OCI-LY7 (cell line): ENCODE results near the gene ANTKMT. TPM values are rescaled to one million over a fixed set of nuclear protein-coding genes. Genes with fewer than 3 reads are reported as not detected.

ENCODE experiments used
- BruUV-seq: library from RNA; stranded (reverse); fragments of 400-500 nt; replicated peaks from 2 replicates; lab custom pipeline; 2021; lab: Mats Ljungman, UMichigan
- CTCF ChIA-PET: fragments of 300-600 bp; sonication (Branson Sonifier 250); formaldehyde crosslinking; loops from one replicate; lab custom pipeline; 2022; ENCODE audit warnings: antibody characterized with exemption; ENCODE audit not compliant: unreplicated experiment; lab: Charles Lee
- POLR2A ChIA-PET: fragments of 300-600 bp; sonication (Branson Sonifier 250); formaldehyde crosslinking; loops from one replicate; lab custom pipeline; 2022; ENCODE audit warnings: antibody characterized with exemption; lab: Charles Lee
- DNase-seq: peaks from one replicate; pipeline ENCODE4 v3.0.0-alpha.2; 2015; ENCODE audit warnings: low spot score
- H2AFZ ChIP-seq: fragments of 200-600 bp; sonication (generic), shearing (Covaris generic); 2 replicates; pipeline ENCODE4 v1.6.1; 2014; ENCODE audit warnings: mild to moderate bottlenecking, antibody characterized with exemption, low read length, moderate library complexity
- H3K27ac ChIP-seq: fragments of 200-600 bp; sonication (generic); 2 replicates; pipeline ENCODE4 v1.5.1; 2014; ENCODE audit warnings: mixed run types, low read depth, mild to moderate bottlenecking, moderate library complexity, low read length, inconsistent platforms; ENCODE audit not compliant: poor library complexity, severe bottlenecking
- H3K36me3 ChIP-seq: fragments of 200-600 bp; sonication (generic); 2 replicates; pipeline ENCODE4 v1.6.1; 2014; ENCODE audit warnings: mild to moderate bottlenecking, antibody characterized with exemption, low read length, moderate library complexity, mixed read lengths; ENCODE audit not compliant: insufficient read depth
- H3K4me1 ChIP-seq: fragments of 200-600 bp; sonication (generic); 2 replicates; pipeline ENCODE4 v1.5.1; 2014; ENCODE audit warnings: mild to moderate bottlenecking, low read length; ENCODE audit not compliant: insufficient read depth, poor library complexity, severe bottlenecking
- H3K4me2 ChIP-seq: fragments of 200-600 bp; sonication (generic); 2 replicates; pipeline ENCODE4 v1.6.1; 2014; ENCODE audit warnings: mild to moderate bottlenecking, low read length
- H3K4me3 ChIP-seq: fragments of 200-600 bp; sonication (generic); 2 replicates; pipeline ENCODE4 v1.5.1; 2014; ENCODE audit warnings: mild to moderate bottlenecking, low read depth, low read length; ENCODE audit not compliant: poor library complexity, severe bottlenecking
- H3K79me2 ChIP-seq: fragments of 200-600 bp; sonication (generic); 2 replicates; pipeline ENCODE4 v1.6.1; 2016; ENCODE audit warnings: low read depth, mild to moderate bottlenecking, low read length, moderate library complexity, mixed read lengths; ENCODE audit not compliant: insufficient read depth
- H3K9me2 ChIP-seq: fragments of 200-600 bp; sonication (generic); 2 replicates; pipeline ENCODE4 v1.6.1; 2016; ENCODE audit warnings: mild to moderate bottlenecking, low read length, mixed read lengths; ENCODE audit not compliant: insufficient read depth
- H3K9me3 ChIP-seq: fragments of 200-600 bp; sonication (generic); 2 replicates; pipeline ENCODE4 v1.6.1; 2014; ENCODE audit warnings: mild to moderate bottlenecking, mixed run types, low read length, mixed read lengths
- H4K20me1 ChIP-seq: fragments of 200-600 bp; sonication (generic); 2 replicates; pipeline ENCODE4 v1.6.1; 2014; ENCODE audit warnings: mild to moderate bottlenecking, antibody characterized with exemption, low read length, moderate library complexity, mixed read lengths; ENCODE audit not compliant: insufficient read depth
- EZH2phosphoT487 ChIP-seq: fragments of 200-600 bp; sonication (generic); IDR thresholded peaks from 2 replicates; pipeline ENCODE4 v1.6.1; 2018; ENCODE audit warnings: low read depth, borderline replicate concordance, mild to moderate bottlenecking, mixed run types, antibody characterized with exemption, low read length, moderate library complexity, mixed read lengths
- intact Hi-C: fragments of 100-400 bp; cut with micrococcal nuclease; formaldehyde crosslinking; loops from one replicate; pipeline ENCODE4 v1.10.0; 2022; ENCODE audit not compliant: unreplicated experiment
- total RNA-seq, 2 experiments: library from RNA; depleted of rRNA in 1 of 2; stranded (reverse); fragments of >200 nt in 1 of 2; shearing (Covaris generic) in 1 of 2; gene quantifications; 2 replicates each; pipeline ENCODE4 v1.2.3, GENCODE V29; 2014 to 2022
- TF ChIP-seq, protein P1 (sequence below): fragments of 200-600 bp; sonication (generic); conservative IDR thresholded peaks from 2 replicates; pipeline ENCODE4 v1.5.1; 2014; ENCODE audit warnings: mild to moderate bottlenecking, antibody characterized with exemption, low read length, moderate library complexity, mixed read lengths

The ANTKMT gene
- total RNA-seq, 2 experiments from 2014 or later: 46.5 to 51.3 TPM

DNA sequence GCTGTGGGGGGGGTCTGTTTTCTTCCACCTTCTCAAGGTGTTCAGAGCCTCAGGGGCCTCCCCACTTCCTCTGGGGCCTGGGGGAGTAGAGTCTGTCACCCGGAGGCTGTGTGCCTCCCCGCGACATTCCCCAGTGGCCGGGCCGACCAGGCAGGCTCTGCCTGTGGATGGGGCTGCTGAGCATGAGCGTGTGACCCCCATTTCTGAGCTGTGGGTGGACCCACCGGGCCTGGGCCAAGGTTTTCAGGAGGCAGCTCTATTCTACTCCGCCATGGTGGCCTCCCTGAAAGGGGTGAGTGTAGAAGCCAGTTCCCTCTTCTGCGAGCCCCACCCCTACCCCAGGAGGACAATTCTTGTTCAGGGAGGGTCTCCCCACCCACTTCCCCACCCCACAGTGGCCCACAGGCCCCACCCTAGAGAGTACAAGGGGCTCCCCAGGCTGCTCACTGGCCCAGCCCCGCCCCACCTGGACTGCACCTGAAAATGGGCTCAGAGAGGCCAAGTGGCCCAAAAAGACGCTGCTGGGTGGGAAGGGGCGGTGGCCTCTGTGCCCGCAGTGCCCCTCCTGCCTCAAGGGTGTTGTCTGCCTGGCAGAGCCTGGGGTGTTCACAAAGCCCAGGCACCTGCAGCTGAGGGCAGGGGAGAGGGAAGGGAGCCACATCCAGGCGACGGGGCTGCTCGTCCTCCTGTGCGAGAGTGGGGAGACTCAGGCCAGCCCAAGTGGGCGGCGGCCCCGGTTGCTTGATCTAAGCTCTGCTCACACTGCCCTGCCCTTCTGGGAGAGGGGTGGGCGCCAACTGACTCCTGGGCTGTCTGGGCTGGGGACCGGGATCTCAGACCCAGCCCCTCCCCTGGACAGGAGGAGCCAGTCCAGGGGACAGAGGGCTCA, 40.9 kb downstream of the ANTKMT start:
- ChIA-PET POLR2A (no interaction called here), CTCF (no interaction called here)
- no peak overlapping the region for H3K4me3 ChIP-seq
- intact Hi-C loops: no loop called here
- H3K79me2 ChIP-seq: no peaks in the 10 kb centered on the region
- H3K4me2 ChIP-seq: no peak overlapping the region
- H3K4me1 ChIP-seq: no peaks in the 10 kb centered on the region
- H3K36me3 ChIP-seq: no peaks in the 10 kb centered on the region
- H3K9me2 ChIP-seq: no peaks in the 10 kb centered on the region
- TF ChIP-seq EZH2phosphoT487: no peak
- TF ChIP-seq, protein P1, sequence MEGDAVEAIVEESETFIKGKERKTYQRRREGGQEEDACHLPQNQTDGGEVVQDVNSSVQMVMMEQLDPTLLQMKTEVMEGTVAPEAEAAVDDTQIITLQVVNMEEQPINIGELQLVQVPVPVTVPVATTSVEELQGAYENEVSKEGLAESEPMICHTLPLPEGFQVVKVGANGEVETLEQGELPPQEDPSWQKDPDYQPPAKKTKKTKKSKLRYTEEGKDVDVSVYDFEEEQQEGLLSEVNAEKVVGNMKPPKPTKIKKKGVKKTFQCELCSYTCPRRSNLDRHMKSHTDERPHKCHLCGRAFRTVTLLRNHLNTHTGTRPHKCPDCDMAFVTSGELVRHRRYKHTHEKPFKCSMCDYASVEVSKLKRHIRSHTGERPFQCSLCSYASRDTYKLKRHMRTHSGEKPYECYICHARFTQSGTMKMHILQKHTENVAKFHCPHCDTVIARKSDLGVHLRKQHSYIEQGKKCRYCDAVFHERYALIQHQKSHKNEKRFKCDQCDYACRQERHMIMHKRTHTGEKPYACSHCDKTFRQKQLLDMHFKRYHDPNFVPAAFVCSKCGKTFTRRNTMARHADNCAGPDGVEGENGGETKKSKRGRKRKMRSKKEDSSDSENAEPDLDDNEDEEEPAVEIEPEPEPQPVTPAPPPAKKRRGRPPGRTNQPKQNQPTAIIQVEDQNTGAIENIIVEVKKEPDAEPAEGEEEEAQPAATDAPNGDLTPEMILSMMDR: no peak
- DNase-seq: no peak
- H2AFZ ChIP-seq: no peak overlapping the region
- H4K20me1 ChIP-seq: no peaks in the 10 kb centered on the region
- BruUV-seq: no TSS peak
- H3K9me3 ChIP-seq: no peaks in the 10 kb centered on the region
- H3K27ac ChIP-seq: no peak overlapping the region

DNA sequence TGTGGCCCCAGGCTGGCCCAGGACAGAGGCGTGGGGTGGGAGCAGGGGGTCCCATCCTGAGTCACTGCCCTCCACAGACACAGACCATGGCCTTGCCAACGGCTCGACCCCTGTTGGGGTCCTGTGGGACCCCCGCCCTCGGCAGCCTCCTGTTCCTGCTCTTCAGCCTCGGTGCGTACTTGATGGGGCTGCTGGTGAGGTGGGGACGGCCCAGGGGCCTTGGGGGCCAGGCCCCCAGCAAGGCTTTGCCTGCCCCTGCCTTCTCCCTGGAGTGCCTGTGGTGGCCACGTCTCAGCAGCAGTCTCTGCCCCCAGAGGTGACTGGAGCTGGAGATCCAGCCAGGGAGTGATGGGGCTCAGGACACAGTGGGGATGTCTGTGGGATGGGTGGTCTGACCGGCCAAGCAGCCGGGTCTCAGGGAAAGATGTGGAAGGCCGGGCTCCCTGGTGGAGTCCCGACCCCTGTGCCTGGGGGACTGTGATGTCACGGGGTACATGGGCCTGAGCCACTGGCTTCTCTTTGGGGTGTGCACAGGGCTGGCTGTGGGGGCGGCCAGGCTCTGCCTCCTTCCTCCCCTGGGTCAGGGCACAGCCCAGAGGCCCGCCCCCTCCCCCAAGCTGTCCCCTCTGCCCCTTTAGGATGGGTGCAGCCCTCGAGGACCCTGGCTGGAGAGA, 41.8 kb downstream of the ANTKMT start:
- no peak for DNase-seq
- H3K4me2 ChIP-seq: no peak overlapping the region
- no peaks in the 10 kb centered on the region for H4K20me1 ChIP-seq
- POLR2A ChIA-PET: interaction anchor here (0.6 kb wide), 1 partner anchor 11 kb away, joined by 6 read pairs; no protein-coding TSS in a partner anchor
- H3K27ac ChIP-seq: no peak overlapping the region
- no TSS peak for BruUV-seq
- no peak overlapping the region for H3K4me3 ChIP-seq
- H3K79me2 ChIP-seq: no peaks in the 10 kb centered on the region
- H3K36me3 ChIP-seq: no peaks in the 10 kb centered on the region
- TF ChIP-seq, protein P1: no peak
- TF ChIP-seq EZH2phosphoT487: no peak
- no peak overlapping the region for H2AFZ ChIP-seq
- intact Hi-C loops: no loop called here
- H3K9me2 ChIP-seq: no peaks in the 10 kb centered on the region
- CTCF ChIA-PET: no interaction called here
- no peaks in the 10 kb centered on the region for H3K4me1 ChIP-seq
- no peaks in the 10 kb centered on the region for H3K9me3 ChIP-seq
